HG02943 (cell line): ENCODE results near the gene SAA1.
"Not testable (repeated sequence)": the region's sequence is repeated elsewhere in the genome, so short reads cannot be mapped to it uniquely, and the experiment has no call there.

Experiments
- ATAC-seq: cut with Tn5 transposase; IDR thresholded peaks from one replicate; pipeline ENCODE4 v1.9.1; 2021; ENCODE audit warnings: mild to moderate bottlenecking, low read depth, moderate library complexity; ENCODE audit not compliant: unreplicated experiment

Gene SAA1

DNA sequence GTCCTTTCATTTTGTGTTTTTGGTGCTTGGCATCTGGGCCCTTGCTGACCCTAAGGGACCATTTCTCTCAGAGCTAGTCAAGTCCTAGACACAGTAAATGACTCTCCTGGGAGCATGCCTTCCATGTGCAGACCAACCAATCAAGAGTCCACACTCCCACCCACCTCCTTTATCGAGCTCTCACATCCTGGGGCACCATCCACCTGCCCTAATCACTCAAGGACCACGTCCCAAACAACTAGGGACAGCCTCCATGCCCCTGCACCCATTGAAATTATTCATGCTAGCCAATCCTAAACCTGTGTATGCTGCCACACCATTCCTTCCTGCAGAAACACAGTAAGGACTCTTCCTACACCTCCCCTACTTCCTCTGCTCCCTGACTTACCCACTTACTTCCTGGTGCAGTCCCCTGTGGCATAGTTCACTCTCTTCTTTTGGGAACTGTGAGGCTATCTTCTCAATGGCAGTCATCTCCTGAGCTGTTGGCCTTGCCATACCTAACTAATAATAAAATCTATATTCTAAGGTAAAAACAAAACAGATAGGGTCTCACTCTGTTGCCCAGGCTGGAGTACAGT, 11.2 kb upstream of the SAA1 start:
- no peak for ATAC-seq

GRCh38 chr11:18259259-18259658, 6.8 kb upstream of the SAA1 start:
- ATAC-seq, result no peak

DNA sequence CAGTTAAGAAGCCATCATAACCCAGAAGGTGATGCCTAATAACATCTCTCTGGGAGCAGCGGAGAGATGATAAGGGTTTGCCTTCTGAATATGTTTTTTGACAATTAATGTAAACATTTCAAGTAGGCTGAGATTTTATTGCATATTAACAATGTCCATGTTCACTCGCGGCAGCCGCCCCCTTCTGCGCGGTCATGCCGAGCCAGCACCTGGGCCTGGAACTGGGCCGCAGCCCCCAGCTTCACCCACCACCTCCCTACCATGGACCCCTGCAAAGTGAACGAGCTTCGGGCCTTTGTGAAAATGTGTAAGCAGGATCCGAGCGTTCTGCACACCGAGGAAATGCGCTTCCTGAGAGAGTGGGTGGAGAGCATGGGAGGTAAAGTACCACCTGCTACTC, 4.3 kb upstream of the SAA1 start:
- ATAC-seq, result no peak

GRCh38 chr11:18262681-18263350, 3.2 kb upstream of the SAA1 start:
- not testable (repeated sequence) for ATAC-seq

DNA sequence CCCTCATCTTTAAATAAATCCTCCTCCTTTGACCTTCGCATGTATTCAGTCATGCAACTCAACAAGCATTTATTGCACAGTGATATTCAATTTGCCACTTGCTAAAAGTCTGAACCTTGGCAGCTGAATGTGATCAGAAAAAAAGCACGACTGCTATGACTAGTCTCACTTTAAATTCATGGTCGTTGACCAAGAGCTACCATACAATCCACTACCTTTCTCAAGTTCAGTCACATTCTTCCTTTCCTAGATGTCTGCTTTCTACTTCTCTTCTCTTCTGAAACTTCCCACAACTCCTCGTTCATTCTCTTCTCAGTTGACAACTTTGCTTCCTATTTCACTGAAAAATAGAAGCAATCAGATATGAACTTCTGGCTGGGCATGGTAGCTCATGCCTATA, 2.0 kb upstream of the SAA1 start:
- ATAC-seq, result no peak

DNA sequence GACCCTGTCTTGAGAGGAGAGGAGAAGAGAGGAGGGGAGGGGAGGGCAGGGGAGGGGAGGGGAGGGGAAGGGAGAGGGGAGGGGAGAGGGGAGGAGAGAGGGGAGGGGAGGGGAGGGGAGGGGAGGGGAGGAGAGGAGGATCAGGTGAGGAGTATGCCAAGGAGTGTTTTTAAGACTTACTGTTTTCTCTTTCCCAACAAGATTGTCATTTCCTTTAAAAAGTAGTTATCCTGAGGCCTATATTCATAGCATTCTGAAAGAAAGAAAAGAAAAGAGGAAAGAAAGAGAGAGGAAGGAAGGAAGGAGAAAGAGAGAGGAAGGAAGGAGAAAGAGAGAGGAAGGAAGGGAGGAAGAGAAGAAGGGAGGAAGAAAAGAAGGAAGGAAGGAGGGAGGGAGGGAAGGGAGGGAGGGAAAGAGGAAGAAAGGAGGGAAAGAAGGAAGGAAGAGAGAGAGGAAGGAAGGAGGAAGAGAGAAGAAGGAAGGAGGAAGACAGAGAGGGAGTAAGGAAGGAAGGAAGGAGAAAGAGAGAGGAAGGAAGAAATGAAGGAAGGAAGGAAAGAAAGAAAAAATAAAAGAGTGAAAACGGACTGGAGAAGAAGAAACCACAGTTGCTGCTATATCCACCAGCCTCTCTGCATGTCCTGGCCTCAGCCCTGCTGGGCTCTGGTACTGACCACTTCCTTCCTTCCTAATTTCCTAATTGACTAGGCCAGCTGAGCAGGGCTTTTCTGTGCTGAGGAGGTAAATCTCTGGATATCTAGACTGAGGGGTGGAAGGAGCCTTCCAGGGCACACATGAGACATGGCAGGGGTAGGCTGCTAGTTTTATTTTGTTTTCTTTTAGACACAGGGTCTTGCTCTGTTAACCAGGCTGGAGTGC, 1.1 kb upstream of the SAA1 start:
- no peak for ATAC-seq

- peak; percentile 62 for ATAC-seq
Measured at GRCh38 chr11:18267335-18268133, 1.5 kb downstream of the SAA1 start.

- not testable (repeated sequence) for ATAC-seq
Measured at GRCh38 chr11:18269252-18269651, 3.2 kb downstream of the SAA1 start.

DNA sequence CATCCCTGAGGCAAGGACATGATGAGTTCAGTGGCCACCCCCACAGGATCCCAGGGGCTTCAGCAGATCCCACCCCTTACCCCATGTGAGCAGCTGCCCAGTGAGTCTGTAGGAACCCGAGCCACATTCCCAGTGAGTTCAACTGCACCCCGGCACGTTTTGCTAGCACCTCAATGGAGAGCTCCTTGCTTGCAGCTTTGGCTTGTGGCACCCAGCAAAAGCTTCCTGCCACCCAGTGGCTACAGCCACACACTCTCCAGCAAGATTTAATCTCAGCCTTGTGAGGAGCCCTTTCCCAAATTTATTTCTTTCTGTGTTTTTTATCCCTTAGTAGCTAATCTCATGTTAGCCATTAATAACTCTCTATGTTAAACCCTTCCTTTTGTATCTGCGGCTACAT, 4.0 kb downstream of the SAA1 start:
- no peak for ATAC-seq

- no peak for ATAC-seq
Measured at GRCh38 chr11:18271206-18271605, 5.1 kb downstream of the SAA1 start.

DNA sequence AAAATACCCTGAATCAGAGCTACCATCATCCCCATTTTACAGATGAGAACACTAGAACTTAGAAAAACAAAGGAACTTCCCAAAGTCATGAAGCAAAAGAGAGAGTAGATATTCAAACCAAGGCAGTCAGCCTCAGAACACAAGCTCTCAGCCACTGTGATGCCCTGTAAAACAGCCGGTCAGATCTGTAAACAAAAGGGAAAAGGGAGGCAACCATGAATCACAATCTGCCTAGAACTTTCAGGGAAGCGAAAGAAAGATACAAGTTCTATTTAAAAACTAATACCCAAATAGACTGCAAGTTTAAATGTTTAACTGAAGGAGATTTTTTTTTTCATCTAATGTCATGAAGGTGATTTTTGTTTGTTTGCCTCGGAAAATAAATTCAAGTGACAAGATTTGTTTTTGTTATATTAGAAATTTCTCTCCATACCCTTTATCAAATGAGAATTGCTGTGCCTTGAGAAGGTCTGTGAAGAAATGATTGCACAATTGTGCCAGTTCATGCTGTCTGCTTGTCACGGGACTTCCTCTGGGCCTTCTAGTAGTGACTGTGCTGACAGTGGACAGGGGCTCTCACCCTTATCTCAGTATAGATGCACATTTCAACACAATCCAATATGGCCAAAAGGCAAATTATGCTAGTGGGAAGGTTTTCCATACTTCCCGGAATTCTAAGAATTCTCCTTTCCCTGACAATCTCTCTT, 11.7 kb downstream of the SAA1 start:
- ATAC-seq, result no peak

DNA sequence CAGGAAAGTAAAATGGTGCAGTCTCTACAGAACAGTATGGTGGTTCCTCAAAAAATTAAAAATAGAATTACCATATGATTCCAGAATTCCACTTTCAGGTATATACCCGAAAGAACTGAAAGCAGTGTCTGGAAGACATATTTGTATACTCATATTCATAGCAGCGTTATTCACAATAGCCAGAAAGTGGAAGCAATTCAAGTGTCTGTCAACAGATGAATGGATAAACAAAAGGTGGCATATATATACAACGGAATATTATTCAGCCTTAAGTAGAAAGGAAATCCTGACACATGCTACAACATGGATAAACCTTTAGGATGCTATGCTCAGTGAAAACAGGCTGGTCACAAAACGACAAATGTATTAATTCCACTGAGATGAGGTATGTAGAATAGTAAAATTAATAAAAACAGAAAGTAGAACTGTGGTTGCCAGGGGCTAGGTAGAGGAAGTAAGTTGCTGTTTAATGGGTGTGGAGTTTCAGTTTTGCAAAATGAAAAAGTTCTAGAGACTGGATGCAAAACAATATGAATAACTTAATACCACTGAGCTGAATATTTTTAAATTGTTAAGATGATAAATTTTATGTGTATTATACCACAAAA, 14.5 kb downstream of the SAA1 start:
- ATAC-seq, result peak; percentile 82

- ATAC-seq, result no peak
Measured at GRCh38 chr11:18282626-18283025, 16.6 kb downstream of the SAA1 start.

DNA sequence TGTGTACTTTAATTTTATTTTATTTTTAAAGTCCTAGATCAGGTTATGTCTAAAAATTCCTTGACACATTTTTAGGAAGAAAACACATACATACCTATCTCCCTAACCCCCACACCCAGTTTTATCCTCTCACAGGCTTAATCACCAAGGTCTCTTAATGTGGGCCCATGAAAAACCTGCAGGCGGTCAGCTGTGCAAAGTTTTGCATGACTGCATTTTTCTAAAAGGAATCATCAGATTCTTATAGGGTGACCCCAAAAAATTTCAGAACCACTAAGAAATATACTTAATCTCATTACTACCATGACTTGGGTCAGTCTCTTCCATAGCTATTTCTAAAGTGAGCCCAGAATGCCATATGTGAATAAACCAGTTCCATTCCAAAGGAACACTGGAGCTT, 19.8 kb downstream of the SAA1 start:
- ATAC-seq, result no peak

GRCh38 chr11:18288911-18289310, 22.8 kb downstream of the SAA1 start:
- no peak for ATAC-seq

- ATAC-seq, result peak; percentile 93
Measured at GRCh38 chr11:18294862-18295261, 28.8 kb downstream of the SAA1 start.

DNA sequence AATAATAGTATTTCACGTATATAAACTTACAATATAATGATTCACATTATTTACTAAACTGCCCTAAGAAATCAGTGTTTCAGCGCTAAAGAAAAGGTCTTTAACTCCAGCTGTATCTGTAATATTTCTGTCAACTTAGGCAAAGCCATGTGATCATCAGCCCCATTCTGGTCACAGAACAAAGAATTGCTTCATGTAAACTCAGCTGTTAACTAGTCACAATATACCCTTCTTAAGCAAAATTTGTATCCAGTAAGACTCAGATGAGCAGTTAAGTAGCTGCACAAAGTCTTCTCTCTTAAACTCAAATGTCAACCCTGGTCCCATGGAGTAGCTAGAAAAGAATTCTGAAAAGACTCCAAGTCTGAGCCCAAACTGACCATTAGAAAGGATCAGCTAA, 29.3 kb downstream of the SAA1 start:
- ATAC-seq, result no peak

DNA sequence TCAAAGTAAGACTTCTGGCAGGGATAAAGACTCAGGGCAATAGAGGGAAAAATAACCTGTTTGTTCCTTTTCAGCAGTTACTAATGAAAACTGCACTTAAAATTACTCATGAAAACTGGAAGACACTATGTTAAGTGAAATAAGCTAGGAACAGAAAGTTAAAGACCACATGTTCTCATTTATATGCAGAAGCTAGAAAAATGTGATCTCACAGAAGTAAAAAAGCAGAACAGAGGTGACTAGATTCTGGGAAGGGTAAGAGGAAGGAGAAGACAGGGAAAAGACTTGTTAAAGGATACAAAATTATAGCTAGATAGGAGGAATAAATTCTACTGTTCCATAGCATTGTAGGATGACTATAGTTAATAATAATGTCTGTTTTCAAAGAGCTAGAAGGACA, 33.7 kb downstream of the SAA1 start:
- ATAC-seq, result no peak

DNA sequence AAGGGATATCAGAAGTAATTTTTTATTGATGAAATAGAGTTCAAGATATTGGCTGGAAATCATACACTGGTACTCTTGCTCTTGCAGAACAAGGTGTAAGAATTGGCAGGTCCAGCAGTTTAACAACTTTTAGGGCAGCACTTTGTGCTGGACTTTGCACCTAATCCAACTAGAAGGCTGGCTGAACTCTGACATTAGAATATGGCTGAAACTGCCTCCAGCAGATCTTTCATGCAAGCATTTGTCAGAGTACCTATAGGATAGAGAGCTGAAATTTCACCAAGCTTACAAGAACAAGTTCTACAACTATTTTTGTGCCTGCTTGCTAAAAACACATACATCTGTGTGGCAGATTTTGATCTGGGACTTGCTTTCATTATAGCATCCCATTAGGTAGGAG, 38.7 kb downstream of the SAA1 start:
- ATAC-seq, result no peak
